Thoracic aorta (tissue), 2 donors: Measurements from ENCODE around the gene KLHL1. TPM values are rescaled to one million over a fixed set of nuclear protein-coding genes. Genes with fewer than 3 reads are reported as not detected.

ENCODE experiments used
- ATAC-seq: fragments of 150-250 bp; one replicate; pipeline ENCODE4 v1.8.0; 2017; ENCODE audit warnings: low read depth; ENCODE audit not compliant: insufficient number of reproducible peaks, low FRiP score
- DNase-seq: peaks from one replicate; pipeline ENCODE4 v3.0.0-alpha.2; 2020; ENCODE audit warnings: low spot score
- H3K27ac ChIP-seq, 2 donors: fragments of 200-600 bp; sonication (generic); 1 replicate in 1 of 2; 2 replicates in 1 of 2; pipeline ENCODE4 v1.5.1; 2016; ENCODE audit warnings: mild to moderate bottlenecking in 2 of 2, moderate library complexity in 2 of 2
- H3K27me3 ChIP-seq: fragments of 200-600 bp; sonication (generic); replicated peaks from 2 replicates; pipeline ENCODE4 v1.6.0; 2016; ENCODE audit warnings: mild to moderate bottlenecking; ENCODE audit not compliant: insufficient read depth
- H3K36me3 ChIP-seq: fragments of 200-600 bp; sonication (generic); one replicate; pipeline ENCODE4 v1.5.1; 2016
- H3K4me1 ChIP-seq, 2 donors: fragments of 200-600 bp; sonication (generic); 1 replicate in 1 of 2; 2 replicates in 1 of 2; pipeline versions ENCODE4 v1.5.1 to v1.6.0; 2016; ENCODE audit warnings: low read depth in 2 of 2, mild to moderate bottlenecking in 1 of 2; ENCODE audit not compliant: control insufficient read depth in 1 of 2
- H3K4me3 ChIP-seq: fragments of 200-600 bp; sonication (generic); 2 replicates; pipeline ENCODE4 v1.5.1; 2016; ENCODE audit warnings: mild to moderate bottlenecking
- H3K9me3 ChIP-seq: fragments of 200-600 bp; sonication (generic); 2 replicates; pipeline ENCODE4 v1.5.1; 2016
- total RNA-seq, 2 donors: library from RNA; depleted of rRNA; stranded (reverse); fragments of >200 nt; gene quantifications; one replicate each; pipeline versions ENCODE4 v1.1.0 to v1.2.3, GENCODE V29; 2016
- TF ChIP-seq, protein P1 (sequence below): fragments of 200-600 bp; sonication (generic); IDR thresholded peaks from one replicate; pipeline ENCODE4 v1.5.1; 2019; ENCODE audit warnings: antibody characterized with exemption

Gene KLHL1
- total RNA-seq, 2 donors from 2014 or later, result not detected

DNA sequence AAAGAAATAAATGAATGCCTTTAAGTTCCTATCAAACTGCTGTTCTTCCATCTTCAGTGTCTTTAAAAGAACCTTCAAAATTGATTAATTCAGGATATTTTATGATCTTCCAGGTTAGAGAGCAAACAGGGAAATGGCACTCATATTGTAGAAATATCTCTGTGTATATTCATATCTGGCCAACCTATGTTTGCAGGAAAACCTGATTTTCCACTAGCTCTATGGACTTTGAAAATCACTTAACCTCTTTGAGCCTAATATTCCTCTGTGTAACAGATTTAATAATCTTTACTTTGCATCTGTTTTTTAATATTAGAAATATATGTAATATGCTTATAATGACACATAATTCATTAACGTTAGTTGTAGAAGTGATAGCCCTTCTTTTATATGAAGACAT lies 228.3 kb downstream of the KLHL1 start:
- Histone ChIP-seq H3K4me3 (no peak overlapping the region), H3K9me3 (no peaks in the 10 kb centered on the region), H3K27me3 (no peaks in the 10 kb centered on the region), H3K27ac (no peak overlapping the region), H3K36me3 (no peaks in the 10 kb centered on the region), H3K4me1 (no peaks in the 10 kb centered on the region)
- no peak for DNase-seq
- TF ChIP-seq, protein P1, sequence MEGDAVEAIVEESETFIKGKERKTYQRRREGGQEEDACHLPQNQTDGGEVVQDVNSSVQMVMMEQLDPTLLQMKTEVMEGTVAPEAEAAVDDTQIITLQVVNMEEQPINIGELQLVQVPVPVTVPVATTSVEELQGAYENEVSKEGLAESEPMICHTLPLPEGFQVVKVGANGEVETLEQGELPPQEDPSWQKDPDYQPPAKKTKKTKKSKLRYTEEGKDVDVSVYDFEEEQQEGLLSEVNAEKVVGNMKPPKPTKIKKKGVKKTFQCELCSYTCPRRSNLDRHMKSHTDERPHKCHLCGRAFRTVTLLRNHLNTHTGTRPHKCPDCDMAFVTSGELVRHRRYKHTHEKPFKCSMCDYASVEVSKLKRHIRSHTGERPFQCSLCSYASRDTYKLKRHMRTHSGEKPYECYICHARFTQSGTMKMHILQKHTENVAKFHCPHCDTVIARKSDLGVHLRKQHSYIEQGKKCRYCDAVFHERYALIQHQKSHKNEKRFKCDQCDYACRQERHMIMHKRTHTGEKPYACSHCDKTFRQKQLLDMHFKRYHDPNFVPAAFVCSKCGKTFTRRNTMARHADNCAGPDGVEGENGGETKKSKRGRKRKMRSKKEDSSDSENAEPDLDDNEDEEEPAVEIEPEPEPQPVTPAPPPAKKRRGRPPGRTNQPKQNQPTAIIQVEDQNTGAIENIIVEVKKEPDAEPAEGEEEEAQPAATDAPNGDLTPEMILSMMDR, result no peak
- ATAC-seq, result no peak

DNA sequence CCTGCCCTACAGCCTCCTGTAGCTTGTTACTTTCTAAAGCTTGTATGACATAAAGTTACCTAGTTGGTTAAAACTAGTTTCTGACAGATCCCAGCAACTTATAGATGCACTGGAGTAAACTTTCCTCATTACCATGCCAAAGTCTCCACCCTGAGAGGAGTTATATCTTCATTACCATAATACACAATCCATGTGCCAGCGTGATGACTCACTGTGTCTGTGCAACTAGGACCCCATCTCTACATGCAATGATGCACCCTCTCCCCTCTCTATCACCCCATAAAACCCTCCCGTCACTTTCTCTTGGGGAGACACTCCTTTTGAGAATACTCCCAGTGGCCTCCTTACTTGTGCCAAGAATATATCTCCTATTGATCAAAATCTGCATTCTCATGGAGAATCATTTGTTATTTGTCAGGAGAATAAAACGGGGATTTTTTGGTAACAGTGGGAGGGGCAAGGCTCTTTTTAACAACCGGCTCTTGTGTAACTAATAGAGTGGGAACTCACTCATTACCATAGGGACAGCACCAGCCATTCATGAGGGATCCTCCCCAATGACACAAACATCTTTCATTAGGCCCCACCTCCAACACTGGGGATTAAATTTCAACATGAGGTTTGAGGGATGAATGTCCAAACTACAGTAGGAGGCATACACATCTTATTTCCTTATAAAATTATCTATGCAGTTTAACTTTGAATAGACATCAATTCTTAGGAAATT lies 235.8 kb downstream of the KLHL1 start:
- Histone ChIP-seq H3K4me1 (no peaks in the 10 kb centered on the region), H3K27ac (no peak overlapping the region), H3K27me3 (no peaks in the 10 kb centered on the region), H3K4me3 (no peak overlapping the region), H3K9me3 (no peaks in the 10 kb centered on the region), H3K36me3 (no peaks in the 10 kb centered on the region)
- TF ChIP-seq, protein P1, result no peak
- no peak for ATAC-seq
- no peak for DNase-seq

DNA sequence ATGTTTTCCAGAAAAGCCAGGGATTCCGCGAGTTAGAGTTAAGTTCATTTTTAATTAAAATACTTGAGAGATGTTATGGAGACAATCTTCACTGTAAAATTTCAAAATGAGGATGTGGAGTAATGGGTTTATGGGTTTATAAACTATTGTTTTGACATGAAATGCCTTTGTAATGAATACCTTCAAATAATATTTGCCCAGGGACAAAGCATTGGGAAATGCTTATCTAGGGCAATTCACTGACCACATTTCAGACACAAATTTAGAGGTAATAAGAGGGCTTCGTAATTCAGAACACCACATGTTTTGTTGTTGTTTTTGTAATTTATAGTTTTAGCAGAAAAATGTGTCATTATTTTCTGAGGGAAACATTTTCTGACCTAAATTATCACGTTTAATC lies 241.7 kb downstream of the KLHL1 start:
- H3K9me3 ChIP-seq, result no peaks in the 10 kb centered on the region
- TF ChIP-seq, protein P1, result no peak

DNA sequence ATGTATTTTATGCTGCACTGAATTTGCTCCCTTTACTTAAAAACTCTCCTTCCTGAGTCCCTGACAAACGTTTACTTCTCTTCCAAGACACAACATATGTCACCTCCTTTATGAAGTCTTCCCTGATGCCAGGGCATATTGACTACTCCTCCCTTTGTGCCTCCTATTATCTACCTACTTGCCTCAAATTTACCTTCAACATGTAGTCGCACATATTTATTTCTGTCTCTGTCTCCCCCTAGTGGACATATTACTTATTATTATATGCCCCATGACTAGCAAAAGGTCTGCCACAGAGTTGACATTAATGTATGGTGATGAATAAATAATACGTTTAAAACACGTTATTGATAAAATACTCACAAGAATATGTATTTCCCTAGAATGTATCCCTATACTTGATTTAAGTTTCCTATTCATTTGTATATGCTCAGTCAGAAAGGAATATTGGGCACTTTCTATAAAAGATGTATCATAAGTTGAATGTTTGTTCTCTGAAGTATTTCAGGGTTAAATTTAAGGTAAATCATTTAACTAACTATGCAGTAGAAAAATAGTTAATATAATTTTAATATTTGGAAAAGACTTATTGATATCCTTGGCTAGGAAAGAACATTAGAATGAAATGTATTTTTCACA lies 250.9 kb downstream of the KLHL1 start:
- ATAC-seq (no peak), DNase-seq (no peak)
- Histone ChIP-seq H3K36me3 (no peaks in the 10 kb centered on the region), H3K4me3 (no peak overlapping the region), H3K27me3 (no peaks in the 10 kb centered on the region), H3K9me3 (no peaks in the 10 kb centered on the region), H3K27ac (no peak overlapping the region), H3K4me1 (no peaks in the 10 kb centered on the region)
- TF ChIP-seq, protein P1, result peak; percentile 40

More for the DNA sequence above, 241.7 kb downstream of the KLHL1 start:
- ATAC-seq, result no peak
- Histone ChIP-seq H3K36me3 (no peaks in the 10 kb centered on the region), H3K27ac (no peak overlapping the region), H3K4me1 (no peaks in the 10 kb centered on the region), H3K27me3 (no peaks in the 10 kb centered on the region), H3K4me3 (no peak overlapping the region)
- DNase-seq, result no peak

DNA sequence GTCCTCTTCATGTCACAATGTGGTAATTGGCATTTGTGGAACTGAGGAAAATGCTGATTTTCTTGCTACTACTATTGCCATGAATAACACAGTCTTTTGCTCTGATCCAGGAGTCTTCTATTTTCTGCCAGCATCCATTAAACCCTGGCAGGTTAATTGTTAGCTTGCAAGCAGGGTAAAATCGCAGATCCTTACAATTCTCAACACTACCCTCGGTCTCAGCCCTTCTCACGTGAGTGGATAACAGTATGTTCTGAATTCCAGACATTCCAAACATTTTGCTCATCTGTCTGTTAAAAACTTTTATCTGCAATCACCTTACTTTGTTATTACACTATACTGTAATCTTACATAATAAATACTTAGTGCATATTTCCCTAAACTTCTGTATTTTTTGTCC lies 251.9 kb downstream of the KLHL1 start:
- H3K27ac ChIP-seq, result no peak overlapping the region
- DNase-seq, result no peak
- no peaks in the 10 kb centered on the region for H3K36me3 ChIP-seq
- H3K4me1 ChIP-seq, result no peaks in the 10 kb centered on the region
- no peak overlapping the region for H3K4me3 ChIP-seq
- no peak for ATAC-seq
- H3K27me3 ChIP-seq, result no peaks in the 10 kb centered on the region
- no peaks in the 10 kb centered on the region for H3K9me3 ChIP-seq
- TF ChIP-seq, protein P1, result no peak
